Femur (tissue), 1 donor: ENCODE data around the gene ABLIM2.

Experiments used
- DNase-seq: peaks from one replicate; pipeline ENCODE4 v3.0.0-alpha.2; 2017

Gene ABLIM2

DNA sequence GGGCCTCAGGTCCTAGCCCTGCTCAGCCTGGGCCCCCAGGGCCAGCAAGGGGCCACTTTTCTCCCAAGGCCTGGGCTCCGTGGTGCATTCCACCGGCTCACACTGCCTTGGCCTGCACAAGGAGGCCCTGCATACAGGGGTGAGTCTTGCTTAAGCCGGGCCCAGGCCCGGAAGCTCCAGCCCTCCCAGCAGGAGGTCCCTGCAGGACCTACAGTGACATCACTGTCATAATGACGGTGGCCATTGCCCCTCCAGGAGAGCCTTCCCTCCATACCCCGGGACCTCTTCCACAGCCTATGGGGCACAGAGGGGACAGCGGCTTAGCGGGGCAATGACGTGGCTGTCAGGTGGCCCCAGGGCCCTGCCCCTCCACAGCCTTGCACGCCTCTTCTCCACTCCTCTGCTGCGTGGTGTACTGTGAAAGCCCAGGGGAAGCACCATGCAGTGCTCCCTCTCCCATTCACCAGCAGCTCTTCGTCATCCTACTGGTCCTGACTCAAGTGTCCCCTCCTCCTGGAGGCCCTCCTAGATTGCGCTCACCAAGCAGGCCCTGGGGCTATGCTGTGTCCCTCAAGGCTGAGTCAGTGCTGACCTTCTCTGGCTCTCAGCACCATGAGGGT is 186.6 kb downstream of the ABLIM2 start:
- DNase-seq = no peak

DNA sequence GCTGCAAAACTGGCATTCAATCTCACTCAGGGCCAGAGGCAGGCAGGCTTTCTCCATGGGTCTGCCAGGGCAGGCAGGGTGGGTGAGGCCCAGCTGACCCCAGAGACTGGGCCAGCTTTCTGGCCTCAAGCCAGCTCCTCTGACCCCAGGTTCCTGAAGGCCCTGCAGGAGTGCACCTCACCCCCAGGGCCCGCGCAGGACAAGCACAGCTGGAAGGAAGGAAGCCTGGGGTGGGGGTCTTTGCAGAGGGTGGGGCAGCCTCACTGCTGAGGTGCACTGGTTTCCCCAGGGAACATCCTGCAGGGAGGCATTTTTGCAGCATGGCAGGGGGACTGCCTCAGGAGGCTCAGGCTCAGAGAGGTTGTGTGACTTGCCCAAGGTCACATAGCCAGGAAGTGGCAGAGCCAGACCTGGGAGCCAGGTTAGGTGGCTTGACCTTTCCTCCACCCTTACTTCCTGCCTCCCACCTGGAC is 187.4 kb downstream of the ABLIM2 start:
- DNase-seq = no peak

DNA sequence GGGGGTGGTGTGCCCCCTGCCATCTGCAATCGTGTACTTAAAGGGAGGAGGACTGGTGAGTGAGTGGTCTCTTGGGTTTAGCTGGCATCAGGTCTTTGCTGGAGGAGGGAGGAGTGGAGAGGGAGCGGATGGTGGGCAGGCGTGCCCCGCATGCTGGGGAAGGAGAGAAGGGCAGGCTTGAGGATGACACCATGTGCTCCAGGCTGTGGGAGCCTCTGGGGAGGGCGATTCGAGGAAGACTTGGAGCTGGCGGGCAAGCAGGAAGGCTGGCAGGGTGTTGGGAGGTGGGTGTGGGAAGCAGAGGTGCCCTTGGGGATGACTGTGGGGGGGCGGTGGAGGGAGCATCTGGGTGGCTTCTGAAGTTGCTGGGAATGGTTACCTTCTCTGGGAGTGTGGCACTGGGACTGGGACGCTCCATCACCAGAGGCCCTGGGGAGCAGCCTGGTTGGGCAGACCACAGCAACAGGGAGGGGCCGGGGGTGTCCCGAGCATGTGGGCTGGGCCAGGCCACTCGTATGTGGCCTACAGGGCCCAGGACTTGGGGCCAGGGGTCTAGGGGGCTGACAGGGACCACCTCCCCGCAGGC is 188.2 kb downstream of the ABLIM2 start:
- no peak for DNase-seq

DNA sequence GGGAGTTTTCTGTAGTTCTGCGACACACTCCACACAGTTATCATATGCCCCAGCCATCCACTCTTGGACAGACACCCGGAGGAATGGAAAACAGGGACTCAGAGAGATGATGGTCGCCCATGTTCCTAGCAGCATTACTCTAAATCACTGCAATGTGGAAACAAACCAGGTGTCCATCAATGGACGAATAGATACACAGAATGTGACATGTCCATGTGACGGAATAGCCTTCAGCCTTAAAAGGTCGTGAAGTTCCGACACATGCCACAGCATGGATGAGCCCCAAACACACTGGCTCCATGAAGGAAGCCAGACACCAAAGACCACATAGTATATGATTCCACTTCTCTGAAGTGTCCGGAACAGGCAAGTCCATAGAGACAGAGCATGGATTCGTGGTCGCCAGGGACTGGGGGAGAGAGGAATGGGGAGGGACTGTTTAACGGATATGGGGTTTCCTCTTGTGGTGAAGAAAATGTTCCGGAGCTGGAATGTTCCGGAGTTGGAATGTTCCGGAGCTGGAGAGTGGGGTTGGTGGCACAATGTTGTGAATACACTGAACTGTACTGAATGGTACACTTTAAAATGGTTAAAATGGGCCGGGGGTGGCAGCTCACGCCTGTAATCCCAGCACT is 190.2 kb downstream of the ABLIM2 start:
- DNase-seq = no peak

DNA sequence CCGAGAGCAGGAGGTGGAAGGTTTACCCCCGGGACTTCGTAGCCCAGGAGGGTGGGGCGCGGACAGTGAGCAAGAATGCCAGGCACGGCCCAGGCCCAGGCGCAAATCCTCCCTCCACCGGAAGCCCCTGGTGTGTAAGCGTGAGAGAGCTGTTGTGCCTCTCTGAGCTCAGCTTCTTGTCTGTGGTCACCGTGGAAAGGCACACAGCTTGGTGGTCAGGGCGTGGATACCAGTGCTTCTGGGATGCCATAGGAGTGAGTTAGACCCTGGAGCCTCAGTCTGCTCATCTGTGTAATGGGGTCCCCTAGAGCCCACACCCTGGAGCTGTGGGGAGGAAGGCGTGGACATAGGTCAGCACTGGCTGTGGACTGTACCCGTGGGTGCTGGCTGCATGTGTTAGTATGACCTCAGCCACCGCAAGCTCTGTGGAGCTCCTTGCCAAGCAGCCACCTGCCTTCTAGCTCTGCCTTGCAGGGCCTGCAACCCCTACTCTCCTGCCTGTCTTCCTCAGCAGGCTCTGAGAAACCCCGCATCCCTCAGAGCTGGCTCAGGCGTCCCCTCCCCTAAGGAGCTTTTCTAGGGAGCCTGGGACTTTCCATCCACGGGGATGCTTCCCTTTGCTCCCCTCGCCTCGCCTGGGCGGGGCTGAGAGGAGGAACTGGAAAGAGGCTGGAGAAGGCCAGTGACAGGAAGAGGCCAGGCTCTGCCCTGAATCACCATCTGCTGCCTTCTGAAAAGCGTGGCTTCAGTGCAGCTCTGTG is 190.9 kb downstream of the ABLIM2 start:
- no peak for DNase-seq

DNA sequence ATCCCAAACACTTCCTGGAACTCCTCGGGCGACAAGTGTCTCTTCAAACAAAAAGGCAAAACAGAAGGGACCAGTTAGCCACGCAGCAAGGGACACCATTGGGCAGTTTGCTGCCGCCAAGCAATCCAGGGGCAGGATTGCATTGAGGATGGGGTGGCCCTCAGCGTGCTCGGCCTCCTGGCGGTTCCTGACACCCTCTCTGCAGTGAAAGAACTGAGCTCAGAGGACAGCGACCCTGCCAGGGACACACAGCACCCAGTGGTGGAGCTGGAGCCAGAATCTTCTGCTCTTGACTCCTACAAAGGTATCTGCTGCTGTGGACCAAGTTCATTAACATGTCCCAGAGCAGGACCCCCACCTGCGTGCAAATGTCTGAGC is 191.6 kb downstream of the ABLIM2 start:
- DNase-seq = no peak

DNA sequence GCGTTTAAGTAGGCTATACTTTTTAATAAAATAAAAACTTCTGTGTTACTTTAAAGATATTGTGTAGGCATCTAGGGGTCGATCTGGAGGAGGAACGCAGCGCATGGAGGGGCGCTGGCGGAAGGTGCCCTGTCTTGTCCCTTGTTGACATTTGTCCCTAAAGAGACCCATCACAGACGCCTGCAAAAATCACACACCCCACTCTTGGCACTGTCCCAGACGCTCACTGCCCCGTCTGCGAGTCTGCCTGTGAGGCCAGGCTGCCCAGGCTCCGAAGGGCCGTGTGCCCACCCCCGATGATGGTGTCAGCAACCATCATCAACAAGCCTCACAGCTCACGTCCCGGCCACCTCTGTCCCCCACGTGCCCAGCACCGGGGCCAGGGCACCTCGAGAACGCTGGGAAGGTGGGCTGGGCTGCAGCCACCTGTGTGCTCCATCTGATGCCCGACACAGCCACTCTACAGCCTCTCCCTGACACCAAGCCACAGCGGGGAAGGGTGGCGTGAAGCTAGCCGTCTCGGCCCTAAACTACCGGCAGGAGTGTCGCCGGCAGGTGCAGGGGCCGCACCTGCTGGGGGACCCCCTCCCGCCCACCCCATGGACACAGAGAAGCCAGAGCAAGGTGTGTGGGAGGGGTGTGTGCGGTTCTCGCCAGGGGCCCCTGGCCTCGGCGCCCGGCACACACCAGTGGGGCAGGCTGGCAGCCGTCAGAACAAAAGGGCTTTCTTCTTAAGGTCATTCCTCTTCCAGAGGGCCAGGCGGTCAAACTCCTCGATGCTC is 192.1 kb downstream of the ABLIM2 start:
- no peak for DNase-seq

DNA sequence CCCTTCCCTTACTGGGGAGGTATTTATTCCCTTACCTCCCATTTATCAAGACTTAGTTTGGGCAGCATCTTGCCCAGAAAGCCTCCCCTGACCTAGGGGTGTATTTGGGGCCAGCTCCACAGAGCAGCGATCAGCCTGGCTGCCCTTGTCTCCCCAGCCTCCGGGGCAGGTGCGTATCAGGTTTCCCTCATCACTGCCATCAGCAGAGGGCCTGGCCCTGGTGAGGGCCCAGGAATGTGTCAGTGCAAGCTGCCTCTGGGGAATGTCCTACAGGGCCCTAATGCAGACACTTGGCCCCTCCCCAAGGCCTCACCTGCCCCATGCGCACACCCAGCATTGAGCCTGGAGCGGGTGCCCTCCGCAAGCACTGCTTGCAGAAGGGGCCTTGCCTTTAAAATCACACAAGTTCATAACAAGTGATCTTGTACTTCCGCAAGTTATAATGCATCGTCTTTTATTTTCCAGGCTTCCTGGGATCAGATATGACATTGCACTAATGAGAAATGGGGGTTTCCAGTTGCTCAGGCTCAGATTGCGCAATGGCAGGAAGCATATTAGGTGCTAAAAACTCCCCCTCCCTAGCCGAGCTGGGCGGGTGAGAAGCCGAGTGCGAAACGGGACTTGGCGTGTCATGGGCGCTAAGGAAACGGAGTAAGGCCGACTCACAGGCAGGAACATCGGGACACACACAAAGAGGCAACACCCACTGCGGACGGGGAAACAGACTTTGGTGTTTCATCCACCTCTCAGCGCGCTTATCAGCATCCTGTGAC is 193.5 kb downstream of the ABLIM2 start:
- peak; percentile 42 for DNase-seq

DNA sequence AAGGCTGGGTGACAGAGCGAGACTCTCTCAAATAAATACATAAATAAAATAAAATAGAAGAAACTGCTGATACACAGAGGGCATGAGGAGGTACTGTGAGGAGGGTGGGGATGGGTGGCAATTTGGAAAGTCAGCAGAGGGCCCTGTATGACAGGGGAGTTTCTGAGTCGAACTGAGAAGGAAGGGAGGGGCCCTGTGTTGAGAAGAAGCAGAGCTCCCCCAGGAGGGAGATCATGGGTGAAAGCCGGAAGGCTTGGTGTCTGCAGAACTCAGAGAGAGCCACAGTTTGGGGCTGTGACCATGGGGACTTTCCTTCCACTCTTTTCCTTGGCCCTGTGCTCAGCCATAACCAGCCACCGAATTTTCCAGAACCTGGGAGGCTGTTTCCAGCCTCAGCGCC is 194.2 kb downstream of the ABLIM2 start:
- no peak for DNase-seq

DNA sequence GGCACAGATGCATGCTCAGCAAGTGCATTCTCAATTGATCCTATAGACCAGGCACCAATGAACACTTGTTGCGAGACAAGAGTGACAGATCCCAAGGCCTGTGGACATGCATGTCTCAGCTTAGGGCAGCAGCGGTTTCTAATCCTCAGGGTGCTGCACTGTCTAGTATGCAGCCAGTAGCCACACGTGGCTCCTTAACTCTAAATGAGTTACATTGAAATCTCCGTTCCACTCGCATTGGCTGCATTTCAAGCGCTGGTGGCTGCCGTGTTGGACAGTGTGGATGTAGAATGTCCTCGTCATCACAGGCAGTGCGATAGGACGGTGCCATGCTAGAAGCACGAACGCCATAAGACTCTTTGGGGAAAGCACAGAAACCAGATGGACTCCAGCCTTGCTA is 194.9 kb downstream of the ABLIM2 start:
- DNase-seq = no peak

DNA sequence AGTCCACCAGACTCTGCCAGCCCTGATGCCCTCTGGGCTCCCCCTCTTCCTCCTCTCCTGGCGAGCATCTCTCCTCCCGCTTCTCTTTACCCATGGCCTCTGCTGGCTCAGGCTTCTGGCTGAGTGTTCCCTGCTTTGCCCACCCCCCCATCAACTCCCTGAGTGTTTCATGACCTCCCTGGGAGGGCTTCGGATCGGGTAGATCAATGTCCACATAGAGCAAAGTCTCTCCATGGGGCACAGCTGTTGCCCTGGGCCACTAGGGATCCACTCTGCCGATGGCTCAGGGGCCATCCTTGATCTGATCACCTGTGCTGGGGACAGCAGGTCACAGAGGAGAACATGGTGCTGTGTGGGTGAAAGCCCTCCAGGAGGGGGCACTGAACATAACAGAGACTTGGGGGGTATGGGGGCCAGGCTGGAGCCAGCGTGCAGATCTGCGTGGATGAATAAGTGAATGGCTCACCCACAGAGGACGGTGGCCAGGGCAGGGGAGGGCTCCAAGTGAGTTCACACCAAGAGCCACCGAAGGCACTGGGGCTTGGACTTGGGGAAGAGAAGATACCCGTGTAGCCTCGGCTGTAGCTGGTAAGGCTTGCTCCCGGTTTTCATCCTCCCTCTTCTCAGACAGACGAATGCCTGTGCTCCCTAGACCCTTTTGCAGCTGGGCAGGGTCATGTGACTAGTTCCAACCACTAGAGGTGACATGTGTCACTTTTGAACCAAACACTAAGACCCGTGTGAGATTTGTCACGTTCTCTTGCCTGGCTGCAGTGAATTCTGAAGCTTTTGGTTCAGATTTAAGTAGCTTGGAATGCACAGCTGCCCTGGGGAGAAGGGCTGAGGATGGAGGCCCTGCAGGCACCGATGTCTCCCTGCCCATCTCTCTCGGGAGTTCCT is 195.8 kb downstream of the ABLIM2 start:
- DNase-seq = no peak

DNA sequence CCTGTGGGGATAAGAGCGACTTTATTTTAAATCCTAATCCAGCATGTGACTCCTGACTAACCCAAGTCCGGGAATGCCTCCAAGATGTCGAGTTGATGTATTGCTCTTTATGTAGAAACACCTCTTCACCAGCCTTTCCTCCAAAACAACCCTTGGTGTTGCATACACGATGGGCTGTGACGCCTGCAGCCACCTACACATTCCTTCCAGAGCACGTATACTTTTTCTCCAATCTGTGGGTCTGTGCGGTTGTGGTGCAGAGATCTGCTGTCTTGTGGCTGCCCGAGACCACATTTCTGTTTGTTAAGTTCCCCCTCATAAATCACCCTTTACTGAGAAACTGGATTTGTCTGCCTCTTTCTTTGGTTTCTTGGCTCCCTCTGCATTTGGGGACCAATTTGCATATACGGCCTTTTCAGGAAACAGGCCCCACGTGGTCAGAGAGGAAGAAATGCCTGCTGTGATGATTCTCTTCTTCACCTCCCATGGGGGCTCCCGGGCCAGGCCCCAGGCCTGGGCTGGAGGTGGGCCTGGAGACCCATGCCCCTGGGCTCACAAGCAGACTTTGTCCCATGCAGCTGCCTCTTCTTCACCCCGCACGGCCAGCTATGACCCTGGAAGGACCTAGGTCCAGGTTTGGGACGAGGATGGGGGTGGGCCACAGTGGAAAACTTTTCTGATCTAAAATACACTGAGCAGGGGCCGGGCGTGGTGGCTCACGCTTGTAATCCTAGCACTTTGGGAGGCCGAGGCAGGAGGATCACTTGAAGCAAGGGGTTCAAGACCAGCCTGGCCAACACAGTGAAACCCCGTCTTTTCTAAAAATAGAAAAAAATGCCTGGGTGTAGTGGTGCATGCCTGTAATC is 197.6 kb downstream of the ABLIM2 start:
- peak; percentile 82 for DNase-seq

DNA sequence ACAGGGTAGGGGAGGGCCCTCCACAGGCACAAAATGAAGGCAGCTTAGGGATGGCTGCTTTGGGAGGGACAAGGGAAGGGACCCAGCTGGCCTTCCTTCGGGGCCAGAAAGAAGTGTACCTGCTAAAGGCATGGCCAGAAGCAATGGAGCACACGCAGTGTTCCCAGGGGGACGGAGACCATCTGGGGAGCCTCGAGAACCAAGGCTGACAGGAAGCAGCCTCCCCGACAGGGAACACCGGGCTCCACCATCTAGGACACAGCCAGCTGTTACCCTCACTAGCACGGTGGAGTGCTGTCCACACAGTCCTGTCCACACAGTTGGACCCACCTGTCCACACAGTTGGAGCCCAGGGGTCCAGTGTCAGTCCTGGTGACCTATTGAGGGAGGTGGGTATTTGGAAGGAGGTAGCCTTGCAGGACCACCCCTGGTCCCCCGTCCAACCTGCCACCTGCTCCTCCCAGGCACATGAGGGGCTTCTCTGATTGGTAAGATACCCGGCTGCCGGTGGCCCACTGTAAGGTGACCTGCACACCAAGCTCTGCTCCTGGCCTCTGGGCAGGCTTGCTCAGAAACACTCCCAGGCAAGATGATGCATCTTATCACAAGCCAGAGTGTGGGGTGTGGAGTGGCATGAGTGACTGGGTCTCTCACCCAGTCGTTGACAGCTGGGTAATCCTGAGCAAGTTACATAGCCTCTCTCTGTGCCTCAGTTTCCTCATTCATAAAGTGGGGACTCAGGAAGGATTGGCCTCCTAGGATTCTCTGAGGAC is 198.4 kb downstream of the ABLIM2 start:
- DNase-seq = peak; percentile 27

DNA sequence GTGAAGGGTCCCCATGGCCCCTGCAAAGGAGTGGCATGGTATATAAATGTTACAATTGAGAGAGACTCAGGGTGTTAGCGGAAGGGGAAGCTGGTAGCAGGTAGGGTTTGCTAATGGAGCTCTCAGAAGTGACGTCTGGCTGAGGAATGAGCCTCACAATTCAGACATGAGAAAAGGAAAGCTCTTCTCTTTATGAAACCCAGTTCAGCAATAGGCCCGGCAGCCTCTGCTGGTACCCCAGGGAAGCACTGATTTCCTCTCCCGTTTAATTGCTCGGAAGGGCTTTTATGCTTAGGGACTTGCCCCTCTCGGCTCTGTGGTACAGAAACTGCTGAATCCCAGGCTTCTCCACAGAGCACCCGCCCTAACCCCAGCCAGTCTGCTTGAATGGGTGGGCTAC is 199.5 kb downstream of the ABLIM2 start:
- DNase-seq = no peak

DNA sequence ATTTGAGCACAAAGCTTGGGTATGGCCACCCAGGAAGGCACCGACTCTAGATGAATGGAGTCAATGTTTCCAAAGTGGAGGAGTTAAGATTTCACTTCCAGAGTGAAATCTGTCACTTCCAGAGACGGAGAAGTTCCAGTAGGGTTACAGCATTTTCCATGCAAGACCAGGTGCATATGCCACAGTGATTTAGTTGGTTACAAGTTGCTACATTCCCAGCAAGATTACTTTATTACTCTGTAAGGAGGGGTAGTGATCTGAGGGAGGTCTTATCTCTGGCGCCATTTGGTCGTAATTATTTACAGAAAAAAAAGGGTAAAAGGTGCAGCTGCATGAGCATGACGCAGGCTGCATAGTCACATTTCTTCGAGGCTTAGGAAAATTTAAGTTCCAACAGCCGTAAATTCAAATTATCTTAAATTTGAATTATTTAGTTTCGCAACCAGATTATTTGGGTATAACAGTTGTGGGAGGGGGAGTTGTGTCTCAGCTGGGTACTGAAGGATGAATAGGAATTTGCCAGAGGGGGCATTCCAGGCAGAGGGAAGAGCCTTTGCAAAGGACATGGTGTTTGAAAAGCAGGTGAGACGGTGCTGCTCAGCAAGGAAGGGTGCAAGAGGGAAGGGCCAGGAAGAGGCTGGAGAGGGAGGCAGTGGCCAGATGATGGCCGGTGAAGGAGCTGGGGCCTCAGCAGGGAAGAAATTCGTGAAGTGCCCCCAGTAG is 201.5 kb downstream of the ABLIM2 start:
- no peak for DNase-seq

DNA sequence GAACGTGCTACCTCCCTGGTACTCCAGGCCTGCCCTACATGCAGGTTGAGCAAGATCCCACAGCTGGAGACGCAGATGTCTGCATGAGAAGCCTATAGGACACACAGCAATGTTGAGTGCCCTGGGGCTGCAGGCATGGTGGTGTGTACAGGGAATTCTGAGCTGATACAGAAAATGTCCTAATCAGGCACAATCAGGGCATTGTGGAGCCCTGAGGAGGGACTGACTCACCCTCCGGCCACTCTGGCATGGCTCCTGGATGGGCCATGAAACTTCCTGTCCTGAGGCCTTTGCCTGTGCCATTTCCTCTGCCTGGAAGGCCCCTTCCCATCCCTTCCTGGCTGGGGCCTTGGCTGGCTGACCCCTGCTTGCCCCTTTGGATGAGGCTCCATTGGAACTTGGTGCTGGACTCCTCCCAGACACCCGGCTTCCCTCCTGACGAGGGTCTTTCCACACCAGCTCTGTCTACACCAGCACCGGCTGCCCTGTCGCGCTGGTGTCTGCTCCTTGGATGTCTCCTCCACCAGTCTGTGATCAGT is 202.3 kb downstream of the ABLIM2 start:
- DNase-seq = peak; percentile 49

DNA sequence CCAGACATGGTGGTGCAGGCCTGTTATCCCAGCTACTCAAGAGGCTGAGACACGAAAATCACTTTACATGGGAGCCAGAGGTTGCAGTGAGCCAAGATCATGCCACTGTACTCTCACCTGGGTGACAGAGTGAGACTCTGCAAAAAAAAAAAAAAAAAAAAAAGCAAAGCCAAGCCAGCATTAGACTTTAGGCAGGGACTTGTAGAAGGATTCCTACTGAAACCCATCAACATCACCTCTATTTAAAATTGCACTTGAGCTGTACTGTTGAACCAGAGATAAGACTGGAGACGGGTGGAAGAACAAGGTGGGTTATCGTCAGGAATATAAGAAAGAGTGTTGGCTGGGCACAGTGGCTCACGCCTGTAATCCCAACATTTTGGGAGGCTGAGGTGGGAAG is 203.2 kb downstream of the ABLIM2 start:
- no peak for DNase-seq

DNA sequence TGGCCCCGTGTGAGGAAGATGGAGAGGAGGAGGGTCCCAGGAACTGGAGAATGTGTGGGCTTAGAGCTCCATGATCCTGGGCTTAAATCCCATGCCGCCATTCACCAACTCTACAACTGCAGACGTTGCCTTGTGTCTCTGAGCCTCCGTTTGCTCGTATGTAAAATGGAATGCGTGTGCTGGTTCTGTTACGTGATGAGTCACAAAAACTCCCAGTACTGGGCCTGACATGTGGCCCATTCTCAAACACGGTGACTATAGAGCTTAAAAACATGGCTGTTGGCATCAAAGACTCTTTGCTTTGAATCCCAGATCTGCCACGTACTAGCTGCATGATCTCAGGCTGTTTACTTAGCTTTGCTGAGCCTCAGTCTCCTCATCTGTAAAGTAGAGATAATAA is 206.0 kb downstream of the ABLIM2 start:
- DNase-seq = no peak
